ENCODE results near the gene SMIM13. TPM values are rescaled to one million over a fixed set of nuclear protein-coding genes. Genes with fewer than 3 reads are reported as not detected.
"Not testable (repeated sequence)": the region's sequence is repeated elsewhere in the genome, so short reads cannot be mapped to it uniquely, and the experiment has no call there.

Gene SMIM13
- polyA plus RNA-seq, 1 experiment: 9.0 TPM

DNA sequence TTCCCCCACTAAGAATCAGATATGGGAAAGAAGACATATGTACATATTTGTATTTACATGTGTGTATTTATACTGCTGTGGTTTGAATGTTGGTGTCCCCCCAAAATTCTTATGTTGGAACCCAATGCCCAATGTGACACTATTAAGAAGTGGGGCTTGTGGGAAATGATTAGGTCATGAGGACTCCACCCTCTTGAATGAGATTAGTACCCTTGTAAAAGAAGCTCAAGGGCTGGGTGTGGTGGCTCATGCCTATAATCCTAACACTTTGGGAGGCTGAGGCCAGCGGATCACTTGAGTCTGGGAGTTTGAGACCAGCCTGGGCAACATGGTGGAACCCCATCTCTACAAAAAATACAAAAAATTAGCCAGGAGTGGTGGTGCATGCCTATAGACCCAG is 3.9 kb upstream of the SMIM13 start:
- Histone ChIP-seq H3K27ac (ENCODE audit: low read depth, low read length) (no peak overlapping the region), H3K9me3 (ENCODE audit: control insufficient read depth, insufficient read depth, low read length) (peaks cover 3% of the 10 kb centered on the region; the same call in 1 of the 2 replicates), H3K4me3 (ENCODE audit: low read depth, low read length) (no peak overlapping the region), H3K27me3 (ENCODE audit: control insufficient read depth, insufficient read depth, low read length) (no peaks in the 10 kb centered on the region)
- DNase-seq (ENCODE audit: low read depth, low spot score): no peak
- ChIA-PET POLR2A (no interaction called here), CTCF (interaction anchor here (1.9 kb wide), 1 partner anchor 486 kb away, joined by 5 read pairs; no protein-coding TSS in a partner anchor)
- TF ChIP-seq, protein P1, sequence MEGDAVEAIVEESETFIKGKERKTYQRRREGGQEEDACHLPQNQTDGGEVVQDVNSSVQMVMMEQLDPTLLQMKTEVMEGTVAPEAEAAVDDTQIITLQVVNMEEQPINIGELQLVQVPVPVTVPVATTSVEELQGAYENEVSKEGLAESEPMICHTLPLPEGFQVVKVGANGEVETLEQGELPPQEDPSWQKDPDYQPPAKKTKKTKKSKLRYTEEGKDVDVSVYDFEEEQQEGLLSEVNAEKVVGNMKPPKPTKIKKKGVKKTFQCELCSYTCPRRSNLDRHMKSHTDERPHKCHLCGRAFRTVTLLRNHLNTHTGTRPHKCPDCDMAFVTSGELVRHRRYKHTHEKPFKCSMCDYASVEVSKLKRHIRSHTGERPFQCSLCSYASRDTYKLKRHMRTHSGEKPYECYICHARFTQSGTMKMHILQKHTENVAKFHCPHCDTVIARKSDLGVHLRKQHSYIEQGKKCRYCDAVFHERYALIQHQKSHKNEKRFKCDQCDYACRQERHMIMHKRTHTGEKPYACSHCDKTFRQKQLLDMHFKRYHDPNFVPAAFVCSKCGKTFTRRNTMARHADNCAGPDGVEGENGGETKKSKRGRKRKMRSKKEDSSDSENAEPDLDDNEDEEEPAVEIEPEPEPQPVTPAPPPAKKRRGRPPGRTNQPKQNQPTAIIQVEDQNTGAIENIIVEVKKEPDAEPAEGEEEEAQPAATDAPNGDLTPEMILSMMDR (IDR thresholded peaks at IDR 0.05; ENCODE audit: low read depth, low read length): no peak

DNA sequence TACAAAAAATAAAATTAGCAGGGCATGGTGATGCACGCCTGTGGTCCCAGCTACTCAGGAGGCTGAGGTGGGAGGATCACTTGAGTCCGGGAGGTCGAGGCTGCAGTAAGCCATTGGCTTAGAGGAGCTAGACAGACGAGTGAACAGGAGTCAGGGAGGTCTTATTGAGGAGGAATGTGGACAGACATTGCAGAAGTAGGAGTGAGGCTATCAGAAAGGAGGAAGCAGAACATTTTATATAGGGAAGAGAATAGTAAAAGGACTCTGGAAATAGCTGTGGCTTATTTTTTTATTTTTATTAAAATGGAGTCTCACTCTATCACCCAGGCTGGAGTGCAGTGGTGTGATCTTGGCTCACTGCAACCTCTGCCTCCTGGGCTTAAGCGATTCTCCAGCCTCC is 2.5 kb upstream of the SMIM13 start:
- POLR2A ChIA-PET: interaction anchor here (0.5 kb wide), 1 partner anchor 11 kb away, joined by 5 read pairs; no protein-coding TSS in a partner anchor
- DNase-seq (ENCODE audit: low read depth, low spot score); H3K9me3 ChIP-seq (ENCODE audit: control insufficient read depth, insufficient read depth, low read length); H3K27ac ChIP-seq (ENCODE audit: low read depth, low read length); H3K27me3 ChIP-seq (ENCODE audit: control insufficient read depth, insufficient read depth, low read length); H3K4me3 ChIP-seq (ENCODE audit: low read depth, low read length): not testable (repeated sequence)
- CTCF ChIA-PET: interaction anchor here (1.2 to 1.3 kb wide), 2 partner anchors 22 to 405 kb away, joined by 3 read pairs; no protein-coding TSS in a partner anchor

DNA sequence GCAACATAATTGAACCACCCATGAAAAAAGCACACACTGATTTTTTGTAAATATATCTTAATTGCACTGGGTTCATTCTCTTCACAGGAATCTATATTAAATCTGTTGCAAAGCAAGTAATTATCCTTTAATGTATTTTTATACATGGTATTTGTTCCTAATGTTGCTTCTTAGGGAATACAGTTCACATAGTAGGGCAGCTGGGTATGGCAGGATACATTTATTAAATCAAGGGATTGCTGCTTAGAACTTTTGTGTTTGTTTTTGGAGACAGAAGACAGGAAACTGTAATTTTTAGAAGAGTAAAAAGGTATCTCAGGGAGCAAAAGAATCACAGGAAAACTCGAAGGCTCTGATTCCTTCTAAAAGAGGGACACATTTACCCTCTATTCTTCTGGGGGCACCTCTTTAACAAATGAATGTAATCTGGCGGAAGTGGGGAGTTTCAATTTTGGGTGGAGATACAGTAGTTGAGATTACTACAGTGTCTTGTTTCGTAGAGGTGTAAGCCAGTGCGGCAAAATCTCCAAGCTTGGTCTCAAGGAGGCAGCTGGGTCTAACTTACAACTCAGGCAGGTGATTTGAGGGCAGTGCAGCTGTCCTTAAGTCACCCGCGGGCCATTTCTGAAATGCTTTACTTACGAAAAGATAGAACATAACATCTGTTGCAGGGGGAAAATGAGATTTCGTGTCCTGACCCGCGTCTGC is 812 bp upstream of the SMIM13 start:
- ChIA-PET POLR2A (no interaction called here), CTCF (interaction anchor here (0.6 to 1.6 kb wide), 4 partner anchors 143 to 1008 kb away, joined by 3 to 14 read pairs (median 4); no protein-coding TSS in a partner anchor)
- no peak for DNase-seq (ENCODE audit: low read depth, low spot score)

DNA sequence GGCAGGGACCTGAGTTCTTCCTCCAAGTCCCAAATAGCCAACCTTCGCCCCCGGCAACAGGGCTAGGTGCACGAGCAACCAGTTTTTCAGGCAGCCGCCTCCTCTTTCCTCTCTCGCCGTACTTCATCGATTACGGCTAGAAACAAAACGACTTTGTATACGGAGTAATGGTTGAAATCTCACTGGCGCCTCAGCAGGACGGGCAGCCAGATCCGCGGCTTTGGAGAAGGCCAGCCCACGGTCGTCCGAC is 333 bp upstream of the SMIM13 start:
- no peaks in the 10 kb centered on the region for H3K9me3 ChIP-seq (ENCODE audit: control insufficient read depth, insufficient read depth, low read length)
- CTCF ChIA-PET: interaction anchor here (0.6 to 1.6 kb wide), 4 partner anchors 143 to 1008 kb away, joined by 3 to 14 read pairs (median 4); no protein-coding TSS in a partner anchor

More for the DNA sequence above, 812 bp upstream of the SMIM13 start:
- peak overlapping the region; percentile 99 for H3K4me3 ChIP-seq (ENCODE audit: low read depth, low read length)
- H3K27ac ChIP-seq (ENCODE audit: low read depth, low read length): peak overlapping the region; percentile 80
- H3K27me3 ChIP-seq (ENCODE audit: control insufficient read depth, insufficient read depth, low read length): no peaks in the 10 kb centered on the region
- no peaks in the 10 kb centered on the region for H3K9me3 ChIP-seq (ENCODE audit: control insufficient read depth, insufficient read depth, low read length)
- TF ChIP-seq, protein P1 (IDR thresholded peaks at IDR 0.05; ENCODE audit: low read depth, low read length): no peak

DNA sequence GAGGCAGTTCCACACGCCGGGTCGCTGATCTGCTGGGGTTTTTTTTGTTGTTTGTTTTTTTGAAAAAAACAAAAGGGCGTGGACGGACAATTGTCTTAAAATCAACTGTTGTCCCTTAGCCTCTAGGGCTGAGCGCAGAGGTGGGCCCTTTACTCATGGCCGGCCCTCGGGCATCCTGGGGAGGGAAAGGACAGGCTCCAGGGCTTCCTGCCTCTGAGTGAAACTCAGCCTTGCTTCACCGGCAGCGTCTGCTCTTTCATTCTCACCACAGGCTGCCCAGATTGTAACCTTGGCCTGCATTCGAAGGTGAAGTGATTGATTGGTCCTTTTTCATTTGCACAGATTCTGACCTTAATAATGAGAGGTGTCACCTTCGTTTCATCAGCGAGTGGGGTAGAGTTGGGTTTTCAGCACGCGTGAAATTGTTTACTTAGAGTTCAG is 797 bp downstream of the SMIM13 start:
- ChIA-PET CTCF (interaction anchor here (0.5 to 2.8 kb wide), 9 partner anchors 12 to 402 kb away, joined by 3 to 28 read pairs (median 4); no protein-coding TSS in a partner anchor), POLR2A (interaction anchor here (0.7 kb wide), 1 partner anchor 1982 kb away, joined by 4 read pairs; no protein-coding TSS in a partner anchor)
- H3K9me3 ChIP-seq (ENCODE audit: control insufficient read depth, insufficient read depth, low read length): no peaks in the 10 kb centered on the region
- no peaks in the 10 kb centered on the region for H3K27me3 ChIP-seq (ENCODE audit: control insufficient read depth, insufficient read depth, low read length)
- TF ChIP-seq, protein P1 (IDR thresholded peaks at IDR 0.05; ENCODE audit: low read depth, low read length): no peak
- peak overlapping the region; percentile 99 for H3K4me3 ChIP-seq (ENCODE audit: low read depth, low read length)
- DNase-seq (ENCODE audit: low read depth, low spot score): no peak
- H3K27ac ChIP-seq (ENCODE audit: low read depth, low read length): peak overlapping the region; percentile 75

More for the DNA sequence above, 333 bp upstream of the SMIM13 start:
- Histone ChIP-seq H3K4me3 (ENCODE audit: low read depth, low read length) (peak overlapping the region; percentile 99), H3K27ac (ENCODE audit: low read depth, low read length) (peak overlapping the region; percentile 80), H3K27me3 (ENCODE audit: control insufficient read depth, insufficient read depth, low read length) (no peaks in the 10 kb centered on the region)
- TF ChIP-seq, protein P1 (IDR thresholded peaks at IDR 0.05; ENCODE audit: low read depth, low read length): no peak
- POLR2A ChIA-PET: no interaction called here
- no peak for DNase-seq (ENCODE audit: low read depth, low spot score)
